ENCODE data around the gene STAG2. TPM values are rescaled to one million over a fixed set of nuclear protein-coding genes. Genes with fewer than 3 reads are reported as not detected.
"Not testable (repeated sequence)": the region's sequence is repeated elsewhere in the genome, so short reads cannot be mapped to it uniquely, and the experiment has no call there.

Gene STAG2
- total RNA-seq, 4 donors from 2014 or later = 71.4 to 93.0 (median 80.7) TPM

DNA sequence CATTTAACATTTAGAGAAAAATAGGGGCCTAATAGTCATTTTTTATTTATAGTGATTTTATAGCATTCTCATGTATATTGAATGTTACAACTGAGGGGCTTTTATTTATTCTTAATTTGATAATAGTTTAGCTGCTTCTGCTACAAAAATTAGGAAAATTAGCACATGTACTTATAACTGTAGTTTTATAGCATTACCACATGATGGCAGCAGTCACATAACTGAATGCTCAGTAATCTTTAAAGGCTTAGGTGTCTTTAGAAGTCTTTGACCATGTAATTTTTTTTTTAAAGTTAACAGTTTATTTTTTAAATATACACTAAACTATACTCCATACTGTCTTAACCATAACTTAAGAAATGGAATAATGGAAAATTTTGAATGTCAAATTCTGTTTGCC, 136.6 kb downstream of the STAG2 start:
- no peak overlapping the region for H3K4me3 ChIP-seq
- no peak for DNase-seq (ENCODE audit: low spot score in 2 of 2)
- no peaks in the 10 kb centered on the region for H3K9me3 ChIP-seq
- H3K4me1 ChIP-seq = no peaks in the 10 kb centered on the region
- H3K27me3 ChIP-seq = no peaks in the 10 kb centered on the region
- H3K36me3 ChIP-seq = peaks cover 0 to 20% (median 0%) of the 10 kb centered on the region in 3 donors
- TF ChIP-seq, protein P1, sequence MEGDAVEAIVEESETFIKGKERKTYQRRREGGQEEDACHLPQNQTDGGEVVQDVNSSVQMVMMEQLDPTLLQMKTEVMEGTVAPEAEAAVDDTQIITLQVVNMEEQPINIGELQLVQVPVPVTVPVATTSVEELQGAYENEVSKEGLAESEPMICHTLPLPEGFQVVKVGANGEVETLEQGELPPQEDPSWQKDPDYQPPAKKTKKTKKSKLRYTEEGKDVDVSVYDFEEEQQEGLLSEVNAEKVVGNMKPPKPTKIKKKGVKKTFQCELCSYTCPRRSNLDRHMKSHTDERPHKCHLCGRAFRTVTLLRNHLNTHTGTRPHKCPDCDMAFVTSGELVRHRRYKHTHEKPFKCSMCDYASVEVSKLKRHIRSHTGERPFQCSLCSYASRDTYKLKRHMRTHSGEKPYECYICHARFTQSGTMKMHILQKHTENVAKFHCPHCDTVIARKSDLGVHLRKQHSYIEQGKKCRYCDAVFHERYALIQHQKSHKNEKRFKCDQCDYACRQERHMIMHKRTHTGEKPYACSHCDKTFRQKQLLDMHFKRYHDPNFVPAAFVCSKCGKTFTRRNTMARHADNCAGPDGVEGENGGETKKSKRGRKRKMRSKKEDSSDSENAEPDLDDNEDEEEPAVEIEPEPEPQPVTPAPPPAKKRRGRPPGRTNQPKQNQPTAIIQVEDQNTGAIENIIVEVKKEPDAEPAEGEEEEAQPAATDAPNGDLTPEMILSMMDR (IDR thresholded peaks at IDR 0.05) = peak; percentile 34 to 64 (median 36)
- no peak for TF ChIP-seq EP300 (IDR thresholded peaks at IDR 0.05)
- H3K27ac ChIP-seq = no peak overlapping the region

DNA sequence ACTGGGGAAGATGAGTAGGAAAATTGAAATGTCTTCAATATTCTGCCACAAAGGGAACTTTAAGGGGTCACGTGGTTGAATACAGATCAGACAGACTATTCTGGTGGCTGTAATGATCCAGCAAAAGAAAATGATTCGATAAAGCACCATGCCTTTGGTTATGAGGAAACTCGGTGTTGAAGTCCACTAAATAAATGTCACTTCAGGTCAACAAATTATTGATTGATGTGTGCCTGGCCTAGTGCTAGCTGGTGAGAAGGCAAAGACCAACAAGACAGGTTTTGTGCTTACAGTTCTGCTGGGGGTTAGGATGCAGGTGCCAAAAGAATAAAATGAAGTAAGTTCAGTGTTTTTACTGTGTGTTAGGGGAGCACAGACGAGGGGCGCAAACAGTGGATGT, 142.5 kb downstream of the STAG2 start:
- Histone ChIP-seq H3K27me3 (no peaks in the 10 kb centered on the region), H3K36me3 (no peaks in the 10 kb centered on the region), H3K27ac (no peak overlapping the region), H3K4me1 (no peaks in the 10 kb centered on the region), H3K4me3 (no peak overlapping the region), H3K9me3 (no peaks in the 10 kb centered on the region)
- WGBS, 2 donors = 85 to 98% methylated on average over 5 of the region's 5 CpGs
- no peak for DNase-seq (ENCODE audit: low spot score in 2 of 2)
- TF ChIP-seq POLR2A (IDR thresholded peaks at IDR 0.05) = no peak
- no peak for TF ChIP-seq EP300 (IDR thresholded peaks at IDR 0.05)
- TF ChIP-seq, protein P1 (IDR thresholded peaks at IDR 0.05) = no peak

DNA sequence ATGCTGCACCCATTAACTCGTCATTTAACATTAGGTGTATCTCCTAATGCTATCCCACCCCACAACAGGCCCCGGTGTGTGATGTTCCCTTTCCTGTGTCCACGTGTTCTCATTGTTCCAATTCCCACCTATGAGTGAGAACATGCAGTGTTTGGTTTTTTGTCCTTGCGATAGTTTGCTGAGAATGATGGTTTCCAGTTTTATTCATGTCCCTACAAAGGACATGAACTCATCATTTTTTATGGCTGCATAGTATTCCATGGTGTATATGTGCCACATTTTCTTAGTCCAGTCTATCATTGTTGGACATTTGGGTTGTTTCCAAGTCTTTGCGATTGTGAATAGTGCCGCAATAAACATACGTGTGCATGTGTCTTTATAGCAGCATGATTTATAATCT, 143.0 kb downstream of the STAG2 start:
- 92 to 100% methylated on average over 6 to 7 of the region's 7 CpGs for WGBS, 2 donors
- not testable (repeated sequence) for H3K4me1 ChIP-seq; DNase-seq (ENCODE audit: low spot score in 2 of 2); H3K27me3 ChIP-seq; H3K9me3 ChIP-seq; H3K4me3 ChIP-seq; H3K27ac ChIP-seq; H3K36me3 ChIP-seq

DNA sequence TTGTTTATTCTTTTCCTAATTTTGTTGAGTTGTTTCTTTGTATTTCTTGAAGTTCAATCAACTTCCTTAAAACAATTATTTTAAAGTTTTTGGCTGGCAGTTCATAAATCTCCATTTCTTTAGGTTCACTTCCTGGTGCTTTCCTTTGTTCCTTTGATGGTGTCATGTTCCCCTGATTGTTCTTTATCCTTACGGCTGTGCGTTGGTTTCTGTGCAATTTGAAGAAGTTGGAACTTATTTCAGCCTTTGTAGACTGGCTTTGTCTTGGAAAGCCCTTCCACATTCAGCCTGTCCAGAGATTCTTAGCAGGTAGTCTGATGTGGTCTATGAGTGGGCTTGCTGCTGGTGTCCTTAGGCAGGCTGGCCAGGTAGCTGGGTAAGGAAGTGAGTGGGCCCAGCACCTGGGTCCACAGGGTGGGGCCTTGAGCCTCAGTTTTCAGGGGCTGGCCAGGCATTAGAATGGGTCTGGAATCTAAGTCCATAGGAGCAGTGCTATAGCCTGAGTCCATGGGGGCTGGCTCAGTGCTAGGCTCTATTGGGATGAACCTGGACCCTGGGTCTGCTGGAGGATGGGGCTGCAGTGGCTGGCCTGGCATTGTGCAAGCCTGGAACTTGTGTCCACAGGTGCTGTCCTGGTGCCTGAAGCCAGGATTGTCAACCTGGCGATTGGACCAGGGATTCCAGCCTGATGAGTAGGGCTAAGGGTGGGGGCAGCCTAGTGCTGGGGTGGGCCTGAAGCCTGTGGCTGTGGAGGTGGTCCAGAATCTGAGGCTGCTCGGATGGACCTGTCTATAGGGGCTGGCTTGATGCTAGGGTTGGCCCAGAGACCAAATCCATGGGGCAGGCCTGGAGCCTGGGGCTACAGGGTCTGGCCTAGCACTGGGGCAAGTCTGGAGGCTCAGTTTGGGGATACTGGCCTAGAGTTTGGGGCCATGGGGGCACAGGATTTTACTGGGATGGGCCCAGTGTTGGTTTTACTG, 152.4 kb downstream of the STAG2 start:
- TF ChIP-seq POLR2A (IDR thresholded peaks at IDR 0.05) = no peak
- TF ChIP-seq, protein P1 (IDR thresholded peaks at IDR 0.05) = no peak
- TF ChIP-seq EP300 (IDR thresholded peaks at IDR 0.05) = no peak
- no peak overlapping the region for H3K27ac ChIP-seq
- 25 to 62% methylated on average over 2 to 4 of the region's 4 CpGs for WGBS, 2 donors
- peaks cover 0 to 3% (median 0%) of the 10 kb centered on the region in 3 donors for H3K36me3 ChIP-seq
- DNase-seq (ENCODE audit: low spot score in 2 of 2) = no peak
- H3K4me1 ChIP-seq = no peaks in the 10 kb centered on the region
- peaks cover 0 to 10% (median 0%) of the 10 kb centered on the region in 4 donors for H3K9me3 ChIP-seq
- no peak overlapping the region for H3K4me3 ChIP-seq
- peaks cover 0 to 3% of the 10 kb centered on the region in 2 donors for H3K27me3 ChIP-seq

DNA sequence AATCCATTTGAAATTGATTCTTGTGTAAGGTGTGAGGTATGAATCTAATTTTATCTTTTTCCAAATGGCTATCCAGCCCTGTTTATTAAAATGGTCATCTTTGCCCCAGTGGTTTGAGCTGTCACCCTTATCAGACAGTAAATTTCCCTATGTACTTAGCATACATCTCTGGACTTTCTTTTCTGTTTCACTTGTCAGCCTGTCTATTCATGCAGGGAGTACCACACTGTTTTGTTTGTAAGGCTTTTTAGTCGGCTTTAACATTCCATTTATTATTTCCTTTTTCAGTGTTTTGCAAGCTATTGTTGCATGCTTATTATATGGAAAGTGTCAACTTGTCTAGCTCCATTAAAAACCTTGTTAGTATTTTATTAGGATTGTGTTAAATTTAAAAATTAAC, 155.8 kb downstream of the STAG2 start:
- peaks cover 0 to 3% of the 10 kb centered on the region in 2 donors for H3K27me3 ChIP-seq
- WGBS, 2 donors = 50 to 67% methylated on average over 1 of the region's 1 CpG
- no peak for DNase-seq (ENCODE audit: low spot score in 2 of 2)
- no peak overlapping the region for H3K27ac ChIP-seq
- H3K36me3 ChIP-seq = no peaks in the 10 kb centered on the region
- no peak overlapping the region for H3K4me3 ChIP-seq
- TF ChIP-seq POLR2A (IDR thresholded peaks at IDR 0.05) = no peak
- TF ChIP-seq EP300 (IDR thresholded peaks at IDR 0.05) = no peak
- TF ChIP-seq, protein P1 (IDR thresholded peaks at IDR 0.05) = no peak
- no peaks in the 10 kb centered on the region for H3K9me3 ChIP-seq
- no peaks in the 10 kb centered on the region for H3K4me1 ChIP-seq
